Subcutaneous preadipocyte (primary cell): ENCODE measurements around the gene CCDC89. TPM values are rescaled to one million over a fixed set of nuclear protein-coding genes. Genes with fewer than 3 reads are reported as not detected.

Experiments
- total RNA-seq: library from RNA; depleted of rRNA; stranded (reverse); fragments of >200 nt; gene quantifications from 2 replicates; pipeline ENCODE4 v1.2.3, GENCODE V29; 2012

The CCDC89 gene
- 4.3 and 4.8 TPM in 2 replicates for total RNA-seq

GRCh38 chr11:85685820-85686459, at the start of gene CCDC89:
Gene CCDC89, minus strand, starts transcription at chr11:85686195. Its CDS starts 65 bp downstream, at chr11:85686130.

DNA sequence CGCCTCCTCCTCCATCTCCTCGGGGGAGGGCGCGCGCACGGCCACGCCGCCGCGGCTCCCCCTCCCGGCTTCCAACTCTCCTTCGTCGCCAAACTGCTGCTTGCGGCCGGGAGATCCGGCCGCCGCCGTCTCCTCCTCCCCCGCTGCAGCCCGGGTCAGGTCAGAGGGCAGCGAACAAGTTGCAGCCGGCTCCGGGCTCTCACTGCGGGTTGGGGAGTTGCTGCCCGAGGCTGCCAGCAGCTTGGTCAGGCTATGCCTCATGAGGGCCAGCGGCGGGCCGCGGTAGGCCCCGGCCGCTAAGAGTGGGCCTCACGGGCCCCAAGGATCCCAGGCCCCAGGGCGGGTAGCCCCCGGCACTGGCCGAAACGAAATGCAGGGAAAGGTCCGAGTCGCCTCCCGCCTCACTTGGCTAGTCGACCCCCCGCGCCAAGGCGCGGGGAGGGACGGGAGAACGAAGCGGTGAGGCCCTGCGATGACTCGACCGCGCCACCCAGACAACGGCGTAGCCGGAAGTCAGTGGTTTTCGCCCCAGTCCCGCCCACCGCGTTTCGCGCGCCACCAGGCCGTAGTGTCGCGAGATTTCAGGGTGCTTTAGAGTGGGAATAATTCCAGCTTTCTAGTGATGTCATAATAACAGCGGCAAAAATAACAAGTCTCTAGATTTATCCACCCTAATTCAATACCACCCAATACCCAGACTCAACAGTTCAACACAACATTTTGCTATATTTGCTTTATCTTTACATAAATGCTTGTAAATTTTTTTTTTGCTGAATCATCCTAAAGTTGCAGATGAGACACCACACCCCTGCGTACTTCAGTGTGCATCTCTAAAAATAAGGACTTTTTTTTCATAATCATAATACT, 21.1 kb downstream of the CCDC89 start, which contains the start of gene CREBZF:
TSS of gene CREBZF (minus strand) at position 515 of the 867 bp plus-strand sequence. CDS start at position 261, 254 bp downstream.

DNA sequence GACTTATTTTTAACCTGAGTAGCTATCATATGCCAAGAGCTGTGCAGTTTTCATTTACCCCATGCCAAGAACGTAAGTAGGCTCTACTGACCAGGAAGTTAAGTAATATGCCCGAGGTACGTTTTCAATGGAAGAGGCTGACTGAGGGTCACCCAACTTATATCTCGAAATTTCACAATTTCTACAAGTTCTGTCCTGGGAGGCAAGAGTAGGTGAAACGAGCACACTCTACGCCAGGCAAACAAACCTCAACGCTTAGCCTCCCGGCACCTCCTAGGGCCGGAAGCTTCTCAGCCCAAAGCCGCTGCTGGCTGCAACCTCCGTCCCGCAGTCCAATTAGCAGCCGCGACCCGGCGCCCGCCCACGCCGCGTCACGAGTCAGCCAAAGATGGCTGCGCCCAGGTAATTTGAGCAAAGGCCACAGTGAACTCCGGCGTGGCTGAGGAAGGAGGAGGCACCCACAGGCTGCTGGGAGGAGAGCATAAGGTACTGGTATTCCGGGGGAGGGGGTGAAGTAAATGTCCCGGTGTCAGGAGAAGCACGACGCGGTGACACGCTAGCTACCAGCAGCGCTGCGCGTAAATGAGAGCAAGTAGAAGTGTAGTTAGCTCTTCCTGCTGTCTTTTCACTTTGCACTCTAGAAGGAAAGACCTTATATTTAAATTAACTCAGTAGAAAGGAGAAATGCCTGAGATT, 38.2 kb downstream of the CCDC89 start, which contains the start of gene TMEM126A:
TSS of gene TMEM126A (plus strand) at position 364 of the 696 bp plus-strand sequence. CDS start 2,289 bp downstream, outside the sequence.

Other genes with a start within 250 kb of the CCDC89 start
- gene DLG2, start 58.9 kb downstream of the CCDC89 start, total RNA-seq = 0.98 and 1.5 TPM in 2 replicates
- 48.5 and 57.0 TPM in 2 replicates for gene TMEM126B, start 57.6 kb downstream of the CCDC89 start, total RNA-seq
- 37.1 and 38.9 TPM in 2 replicates for gene TMEM126A, start 38.2 kb downstream of the CCDC89 start, total RNA-seq
- 29.0 and 39.7 TPM in 2 replicates for gene CREBZF, start 21.1 kb downstream of the CCDC89 start, total RNA-seq
- 4.1 and 8.1 TPM in 2 replicates for gene SYTL2, start 124.9 kb upstream of the CCDC89 start, total RNA-seq
- not detected in 2 replicates for gene CCDC83, start 169.2 kb upstream of the CCDC89 start, total RNA-seq